Ovary (tissue), 9 donors: ENCODE measurements around the gene GRHL3. TPM values are rescaled to one million over a fixed set of nuclear protein-coding genes. Genes with fewer than 3 reads are reported as not detected.

ENCODE experiments used
- DNase-seq, 5 donors: peaks; one replicate each; pipeline ENCODE4 v3.0.0-alpha.2; 2019 to 2020
- H3K27ac ChIP-seq, 2 donors: fragments of 200-600 bp; one replicate each; pipeline versions ENCODE4 v1.5.1 to v1.8.0; 2019 to 2022
- H3K27me3 ChIP-seq: fragments of 200-600 bp; one replicate; pipeline ENCODE4 v1.8.0; 2022
- H3K36me3 ChIP-seq: fragments of 200-600 bp; sonication (generic); one replicate; pipeline ENCODE4 v1.5.1; 2019
- H3K4me1 ChIP-seq: one replicate; pipeline ENCODE4 v1.8.1; 2013; ENCODE audit warnings: mild to moderate bottlenecking, moderate library complexity; ENCODE audit not compliant: insufficient read depth
- H3K4me3 ChIP-seq: fragments of 200-600 bp; sonication (generic); one replicate; pipeline ENCODE4 v1.5.1; 2017
- H3K9me3 ChIP-seq, 2 donors: fragments of 200-600 bp in 1 of 2; sonication (generic) in 1 of 2; one replicate each; pipeline versions ENCODE4 v1.5.1 to v1.8.1; 2013 to 2019; ENCODE audit warnings: mild to moderate bottlenecking in 1 of 2, moderate library complexity in 1 of 2
- CTCF ChIP-seq, 3 donors: fragments of 450-650 bp in 2 of 3; fragments of 200-600 bp in 1 of 3; IDR thresholded peaks; one replicate each; pipeline versions ENCODE4 v1.5.1 to v1.8.0; 2016 to 2022; ENCODE audit warnings: antibody characterized with exemption in 3 of 3, mild to moderate bottlenecking in 1 of 3
- EP300 ChIP-seq: sonication (generic); formaldehyde crosslinking; IDR thresholded peaks from one replicate; pipeline ENCODE4 v1.6.1; 2017; ENCODE audit warnings: antibody characterized with exemption
- POLR2A ChIP-seq: fragments of 450-650 bp; IDR thresholded peaks from one replicate; pipeline ENCODE4 v1.6.1; 2017; ENCODE audit warnings: antibody characterized with exemption, mild to moderate bottlenecking, moderate library complexity
- WGBS, 3 donors: extraction: QIAGEN DNeasy Blood & Tissue Kit in 1 of 3; methylation state at CpG; one replicate each; pipeline versions ENCODE4 v1.1.5 to v1.1.7; 2013 to 2017; 5-methylcytosine and 5-hydroxymethylcytosine counted together
- intact Hi-C, 4 donors: fragments of 100-400 bp; cut with DNase I; formaldehyde crosslinking; loops; one replicate each; pipeline versions ENCODE4 v1.11.0 to v1.15.1; 2022 to 2023
- polyA plus RNA-seq, 2 donors: library from polyadenylated mRNA; stranded (reverse); fragments of 200-250 nt in 1 of 2; fragments of 350-450 nt in 1 of 2; fragmentation: Illumina TruSeq in 1 of 2; extraction: RNeasy Lipid Tissue Mini Kit (QIAGEN cat#74804) in 1 of 2; gene quantifications; one replicate each; pipeline ENCODE4 v1.2.3, GENCODE V29; 2013 to 2014
- total RNA-seq, 7 donors: library from RNA; depleted of rRNA in 2 of 7; stranded (reverse); fragments of >200 nt in 2 of 7; fragmentation: NEBNext Ultra II Directional in 3 of 7; extraction: Animal tissue kit (Norgen Biotek cat#: 25700) in 3 of 7; gene quantifications; one replicate each; pipeline versions ENCODE4 v1.1.0 to v1.2.4, GENCODE V29; 2016 to 2023
- donor health status: DM: no; HTN: no; CAD: no; lungs with moderate emphysema.
- donor health status: DM: no; HTN: no; CAD: no.
- donor health status: Bipolar disorder and iron deficiency.
- donor health status: DM: yes; HTN: yes; CAD: no.
- donor health status: DM: no; HTN: no; CAD: no.
- donor health status: DM: yes; HTN: yes; CAD: no.

Gene GRHL3
- total and polyA plus RNA-seq, 9 donors: 0.15 to 1.6 (median 0.48) TPM; not detected in 6

- H3K27me3 ChIP-seq: no peaks in the 10 kb centered on the region
- TF ChIP-seq POLR2A: no peak
- TF ChIP-seq EP300: no peak
- TF ChIP-seq CTCF (IDR thresholded peaks at IDR 0.05): no peak
- no peaks in the 10 kb centered on the region for H3K4me1 ChIP-seq
- 28 to 33% (median 32%) methylated on average over 9 of the region's 9 CpGs for WGBS, 3 donors
- H3K27ac ChIP-seq: no peak overlapping the region
- DNase-seq: peak; percentile 13 to 73 (median 31)
- intact Hi-C loops: no loop called here
- no peaks in the 10 kb centered on the region for H3K9me3 ChIP-seq
- H3K4me3 ChIP-seq: no peak overlapping the region
- H3K36me3 ChIP-seq: no peaks in the 10 kb centered on the region
Observed at GRCh38 chr1:24294716-24295371, 24.3 kb upstream of the GRHL3 start.

DNA sequence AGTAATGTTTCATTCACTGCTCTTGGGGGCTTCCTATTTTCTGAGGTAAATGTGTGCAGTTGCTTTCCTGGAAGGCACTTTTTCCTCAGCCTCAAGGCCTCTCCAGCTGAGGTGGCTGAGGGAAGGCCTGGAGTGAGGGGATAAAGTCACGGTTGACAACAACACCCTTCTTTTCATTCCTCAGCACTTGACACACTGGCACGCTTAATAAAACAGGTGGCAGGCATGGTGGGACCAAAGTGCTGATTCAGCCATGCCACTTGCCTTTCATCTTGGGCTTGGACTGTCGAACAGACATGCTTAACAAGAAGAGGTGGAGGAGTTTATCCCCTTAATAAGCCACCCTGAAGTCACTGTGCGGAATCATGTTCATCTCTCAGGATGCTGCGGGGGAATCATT, 23.6 kb upstream of the GRHL3 start:
- no peaks in the 10 kb centered on the region for H3K9me3 ChIP-seq
- H3K27ac ChIP-seq: no peak overlapping the region
- TF ChIP-seq POLR2A (no peak), EP300 (no peak), CTCF (IDR thresholded peaks at IDR 0.05) (no peak)
- H3K4me3 ChIP-seq: no peak overlapping the region
- intact Hi-C loops: no loop called here
- no peaks in the 10 kb centered on the region for H3K4me1 ChIP-seq
- H3K27me3 ChIP-seq: no peaks in the 10 kb centered on the region
- no peak for DNase-seq
- WGBS, 3 donors: 96 to 97% (median 96%) methylated on average over 5 of the region's 5 CpGs
- no peaks in the 10 kb centered on the region for H3K36me3 ChIP-seq

- Histone ChIP-seq H3K27ac (no peak overlapping the region), H3K4me3 (no peak overlapping the region), H3K27me3 (no peaks in the 10 kb centered on the region), H3K9me3 (no peaks in the 10 kb centered on the region), H3K4me1 (no peaks in the 10 kb centered on the region), H3K36me3 (no peaks in the 10 kb centered on the region)
- intact Hi-C loops: no loop called here
- no peak for DNase-seq
- TF ChIP-seq CTCF (IDR thresholded peaks at IDR 0.05) (no peak), POLR2A (no peak), EP300 (no peak)
- 83 to 87% (median 83%) methylated on average over 5 of the region's 5 CpGs for WGBS, 3 donors
Observed at GRCh38 chr1:24297187-24297851, 21.8 kb upstream of the GRHL3 start.

- Histone ChIP-seq H3K4me1 (no peaks in the 10 kb centered on the region), H3K4me3 (no peak overlapping the region), H3K9me3 (no peaks in the 10 kb centered on the region), H3K27ac (no peak overlapping the region), H3K36me3 (no peaks in the 10 kb centered on the region), H3K27me3 (no peaks in the 10 kb centered on the region)
- no peak for TF ChIP-seq EP300
- no peak for TF ChIP-seq POLR2A
- TF ChIP-seq CTCF (IDR thresholded peaks at IDR 0.05): no peak
- no peak for DNase-seq
- intact Hi-C loops: no loop called here
- 73 to 77% (median 76%) methylated on average over 4 of the region's 4 CpGs for WGBS, 3 donors
Observed at GRCh38 chr1:24297852-24298232, 21.3 kb upstream of the GRHL3 start.
